GM20000 (cell line): Measurements from ENCODE around the gene RPS14.

Experiments used
- DNase-seq: peaks from one replicate; pipeline ENCODE4 v3.0.0; 2012; ENCODE audit warnings: low spot score
- TF ChIP-seq, protein P1 (sequence below): IDR thresholded peaks from 2 replicates; pipeline ENCODE4 v1.5.1; 2012; ENCODE audit warnings: mild to moderate bottlenecking, control low read depth; ENCODE audit errors: extremely low read depth, missing control alignments

RPS14 gene

GRCh38 chr5:150395688-150395975, 53.9 kb downstream of the RPS14 start:
- no peak for DNase-seq
- TF ChIP-seq, protein P1, sequence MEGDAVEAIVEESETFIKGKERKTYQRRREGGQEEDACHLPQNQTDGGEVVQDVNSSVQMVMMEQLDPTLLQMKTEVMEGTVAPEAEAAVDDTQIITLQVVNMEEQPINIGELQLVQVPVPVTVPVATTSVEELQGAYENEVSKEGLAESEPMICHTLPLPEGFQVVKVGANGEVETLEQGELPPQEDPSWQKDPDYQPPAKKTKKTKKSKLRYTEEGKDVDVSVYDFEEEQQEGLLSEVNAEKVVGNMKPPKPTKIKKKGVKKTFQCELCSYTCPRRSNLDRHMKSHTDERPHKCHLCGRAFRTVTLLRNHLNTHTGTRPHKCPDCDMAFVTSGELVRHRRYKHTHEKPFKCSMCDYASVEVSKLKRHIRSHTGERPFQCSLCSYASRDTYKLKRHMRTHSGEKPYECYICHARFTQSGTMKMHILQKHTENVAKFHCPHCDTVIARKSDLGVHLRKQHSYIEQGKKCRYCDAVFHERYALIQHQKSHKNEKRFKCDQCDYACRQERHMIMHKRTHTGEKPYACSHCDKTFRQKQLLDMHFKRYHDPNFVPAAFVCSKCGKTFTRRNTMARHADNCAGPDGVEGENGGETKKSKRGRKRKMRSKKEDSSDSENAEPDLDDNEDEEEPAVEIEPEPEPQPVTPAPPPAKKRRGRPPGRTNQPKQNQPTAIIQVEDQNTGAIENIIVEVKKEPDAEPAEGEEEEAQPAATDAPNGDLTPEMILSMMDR, result no peak

GRCh38 chr5:150394912-150395687, 54.4 kb downstream of the RPS14 start:
- DNase-seq, result no peak
- TF ChIP-seq, protein P1, result no peak

- TF ChIP-seq, protein P1, result no peak
- peak; percentile 67 for DNase-seq
Observed at GRCh38 chr5:150394131-150394530, 55.4 kb downstream of the RPS14 start.

- no peak for DNase-seq
- TF ChIP-seq, protein P1, result no peak
Observed at GRCh38 chr5:150393096-150393645, 56.4 kb downstream of the RPS14 start.

DNA sequence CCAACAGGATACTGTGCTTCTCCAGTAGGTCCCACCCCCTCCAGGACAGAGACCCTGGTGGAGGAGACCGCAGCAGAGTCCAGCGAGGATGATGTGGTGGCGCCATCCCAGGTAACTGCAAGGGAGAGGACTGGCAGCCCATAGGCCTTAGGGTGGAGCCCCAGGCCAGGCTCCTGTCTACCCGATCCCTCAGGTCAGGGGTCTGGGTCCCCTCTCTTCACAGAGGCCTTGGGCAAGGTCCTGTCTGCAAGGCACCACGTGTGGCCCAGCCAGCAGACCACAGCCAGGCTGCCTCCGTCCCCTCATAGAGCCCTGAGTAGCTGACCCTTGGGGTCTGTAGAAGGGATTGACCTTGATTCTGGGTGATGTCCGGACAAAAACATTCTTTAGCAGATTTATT, 56.9 kb downstream of the RPS14 start:
- no peak for DNase-seq
- TF ChIP-seq, protein P1, result no peak
